ENCODE results near the gene RTRAF. TPM values are rescaled to one million over a fixed set of nuclear protein-coding genes. Genes with fewer than 3 reads are reported as not detected.

Gene RTRAF
- total and polyA plus RNA-seq, 2 donors (not counting 3 experiments of a cell fraction or from before 2014, with no cell fraction given), result 64.0 to 237 TPM

DNA sequence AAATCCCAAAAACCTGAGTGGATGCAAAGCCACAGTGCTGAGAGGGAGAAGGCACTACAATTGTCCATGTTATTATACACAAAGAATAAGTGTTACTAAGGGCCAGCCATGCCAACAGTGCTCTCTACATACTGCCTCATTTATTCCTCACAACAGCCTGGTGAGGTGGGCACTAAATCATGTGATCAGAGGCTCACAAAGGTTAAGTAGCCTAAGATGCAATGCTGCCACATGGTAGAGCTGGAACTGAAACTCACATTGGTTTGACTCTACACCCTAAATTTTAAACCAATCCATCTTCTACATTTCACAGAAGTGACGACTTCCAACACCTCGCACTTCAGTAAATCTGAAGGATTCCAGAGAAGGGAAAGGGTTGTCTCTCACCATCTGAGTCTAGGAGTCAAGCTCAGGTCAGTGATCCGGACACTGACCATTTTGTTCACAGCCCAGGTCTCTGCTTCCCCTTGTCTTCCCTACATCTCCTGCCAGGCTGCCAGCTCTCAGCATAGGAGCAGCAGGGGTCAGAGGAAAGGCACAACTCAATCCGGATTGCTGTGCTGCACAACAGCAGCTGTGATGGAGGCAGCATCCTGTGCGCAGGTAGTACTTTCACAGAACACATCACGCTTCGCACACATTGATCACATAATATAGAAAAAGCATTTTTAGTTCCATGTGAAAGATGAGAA is 49.9 kb downstream of the RTRAF start:
- no peaks in the 10 kb centered on the region for H3K9me1 ChIP-seq (replicated peaks; ENCODE audit: control insufficient read depth, extremely low read depth, insufficient read depth, low read length)

More for the DNA sequence above, 49.9 kb downstream of the RTRAF start:
- Histone ChIP-seq H3K79me2 (ENCODE audit: control insufficient read depth, insufficient read depth, low read length) (no peaks in the 10 kb centered on the region), H3K27me3 (ENCODE audit: control insufficient read depth in 2 of 2, insufficient read depth in 2 of 2, low read length in 2 of 2) (peaks cover 0 to 3% of the 10 kb centered on the region in 2 experiments), H3K4me1 (ENCODE audit: control insufficient read depth, extremely low read depth, insufficient read depth, low read length) (no peaks in the 10 kb centered on the region), H3K9ac (replicated peaks; ENCODE audit: extremely low read depth, insufficient read depth, low read length) (no peak overlapping the region), H2AFZ (ENCODE audit: low read depth, low read length) (no peak overlapping the region), H3K27ac (ENCODE audit: insufficient read depth, low read depth, low read length) (no peak overlapping the region), H3K4me3 (replicated peaks in 1 of 3; ENCODE audit: insufficient read depth in 1 of 3, low read depth in 1 of 3, low read length in 3 of 3) (no peak overlapping the region), H4K20me1 (replicated peaks; ENCODE audit: control insufficient read depth, extremely low read depth, insufficient read depth, low read length) (no peaks in the 10 kb centered on the region), H3K36me3 (ENCODE audit: control insufficient read depth in 2 of 2, extremely low read depth in 1 of 2, insufficient read depth in 2 of 2, low read length in 2 of 2) (no peaks in the 10 kb centered on the region), H3K4me2 (ENCODE audit: insufficient read depth, low read length) (no peak overlapping the region), H3K9me3 (replicated peaks; ENCODE audit: control insufficient read depth, insufficient read depth, low read length) (no peaks in the 10 kb centered on the region)
- no peak for FAIRE-seq
- POLR2A ChIA-PET, result no interaction called here
- dilution Hi-C loops (cut with MboI; ENCODE audit: extremely low pct_ligation_motif_present, low sequenced_read_pairs), result no loop called here
- CTCF ChIA-PET, result interaction anchor here (1.8 kb wide), 1 partner anchor 12 kb away, joined by 5 read pairs; no protein-coding TSS in a partner anchor
- no TSS peak for BruUV-seq (replicated peaks)
- no peak for TF ChIP-seq MYC (IDR thresholded peaks at IDR 0.05; ENCODE audit: low read depth, low read length)
- TF ChIP-seq FOS (IDR thresholded peaks at IDR 0.05; ENCODE audit: borderline replicate concordance, insufficient read depth, low read length), result no peak
- no peak for TF ChIP-seq EZH2 (IDR thresholded peaks at IDR 0.05; ENCODE audit: borderline replicate concordance, low read depth, low read length, severe bottlenecking)
- TF ChIP-seq POLR2A (IDR thresholded peaks at IDR 0.05; ENCODE audit: low read depth, low read length), result no peak
- TF ChIP-seq JUN (IDR thresholded peaks at IDR 0.05; ENCODE audit: borderline replicate concordance, insufficient read depth, insufficient read length, low read depth), result no peak
- TF ChIP-seq, protein P1, sequence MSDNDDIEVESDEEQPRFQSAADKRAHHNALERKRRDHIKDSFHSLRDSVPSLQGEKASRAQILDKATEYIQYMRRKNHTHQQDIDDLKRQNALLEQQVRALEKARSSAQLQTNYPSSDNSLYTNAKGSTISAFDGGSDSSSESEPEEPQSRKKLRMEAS (IDR thresholded peaks at IDR 0.05; ENCODE audit: insufficient read depth, insufficient read length), result no peak
- TF ChIP-seq, protein P2, sequence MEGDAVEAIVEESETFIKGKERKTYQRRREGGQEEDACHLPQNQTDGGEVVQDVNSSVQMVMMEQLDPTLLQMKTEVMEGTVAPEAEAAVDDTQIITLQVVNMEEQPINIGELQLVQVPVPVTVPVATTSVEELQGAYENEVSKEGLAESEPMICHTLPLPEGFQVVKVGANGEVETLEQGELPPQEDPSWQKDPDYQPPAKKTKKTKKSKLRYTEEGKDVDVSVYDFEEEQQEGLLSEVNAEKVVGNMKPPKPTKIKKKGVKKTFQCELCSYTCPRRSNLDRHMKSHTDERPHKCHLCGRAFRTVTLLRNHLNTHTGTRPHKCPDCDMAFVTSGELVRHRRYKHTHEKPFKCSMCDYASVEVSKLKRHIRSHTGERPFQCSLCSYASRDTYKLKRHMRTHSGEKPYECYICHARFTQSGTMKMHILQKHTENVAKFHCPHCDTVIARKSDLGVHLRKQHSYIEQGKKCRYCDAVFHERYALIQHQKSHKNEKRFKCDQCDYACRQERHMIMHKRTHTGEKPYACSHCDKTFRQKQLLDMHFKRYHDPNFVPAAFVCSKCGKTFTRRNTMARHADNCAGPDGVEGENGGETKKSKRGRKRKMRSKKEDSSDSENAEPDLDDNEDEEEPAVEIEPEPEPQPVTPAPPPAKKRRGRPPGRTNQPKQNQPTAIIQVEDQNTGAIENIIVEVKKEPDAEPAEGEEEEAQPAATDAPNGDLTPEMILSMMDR (IDR thresholded peaks at IDR 0.05; ENCODE audit: extremely low read depth in 1 of 2, insufficient read depth in 1 of 2, low read depth in 1 of 2, low read length in 2 of 2), result no peak
- no peak for TF ChIP-seq POLR2AphosphoS5 (IDR thresholded peaks at IDR 0.05; ENCODE audit: insufficient read depth, low read depth, low read length)
- TF ChIP-seq GATA2 (IDR thresholded peaks at IDR 0.05; ENCODE audit: insufficient read depth, insufficient read length, low read depth, low read length), result no peak
- DNase-seq (ENCODE audit: low read depth, low spot score), result no peak
- intact Hi-C loops (cut with micrococcal nuclease), result no loop called here

Data from endothelial cell of umbilical vein (primary cell).